EH (cell line): ENCODE measurements around the gene IL3.
A peak's percentile ranks its signal among the peaks of the same experiment; 100 is the strongest.

Experiments used
- DNase-seq: peaks from one replicate; pipeline ENCODE4 v3.0.0-alpha.2; 2015; ENCODE audit warnings: low read depth

The IL3 gene

DNA sequence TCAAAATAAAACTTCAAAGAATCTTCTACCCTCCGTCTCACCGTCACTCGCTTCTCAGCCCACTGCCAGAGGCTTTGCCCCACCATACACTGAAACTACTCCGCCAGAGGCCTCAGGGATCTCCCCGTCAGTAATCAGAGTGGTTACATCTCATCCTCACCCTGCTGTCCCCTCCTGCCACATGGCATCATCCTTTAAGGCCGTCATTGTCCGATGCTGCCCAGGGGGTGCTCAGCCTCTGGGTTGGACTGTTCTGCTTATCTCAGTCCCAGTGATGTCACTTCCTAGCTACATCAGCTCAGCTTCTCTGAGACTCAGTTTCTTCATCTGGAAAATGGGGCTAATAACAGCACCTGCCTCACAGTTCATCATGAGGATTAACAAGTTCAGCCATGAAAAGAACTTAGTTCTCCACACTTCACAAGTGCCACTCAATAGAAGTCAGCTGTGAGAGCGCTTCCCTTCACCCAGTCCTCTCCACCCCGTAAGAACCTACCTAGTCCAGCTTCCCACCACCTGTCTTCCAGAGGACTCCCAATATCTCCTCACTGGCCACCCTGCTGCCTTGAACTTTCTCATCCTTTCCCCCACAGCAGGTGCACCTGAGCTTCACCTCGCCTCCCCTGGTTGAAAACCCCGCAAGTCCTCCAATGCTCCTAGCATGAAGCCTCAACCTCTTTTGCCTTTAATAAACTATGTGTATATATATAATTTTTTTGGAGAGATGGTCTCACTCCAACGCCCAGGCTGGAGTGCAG lies 2.8 kb upstream of the IL3 start:
- DNase-seq: no peak

DNA sequence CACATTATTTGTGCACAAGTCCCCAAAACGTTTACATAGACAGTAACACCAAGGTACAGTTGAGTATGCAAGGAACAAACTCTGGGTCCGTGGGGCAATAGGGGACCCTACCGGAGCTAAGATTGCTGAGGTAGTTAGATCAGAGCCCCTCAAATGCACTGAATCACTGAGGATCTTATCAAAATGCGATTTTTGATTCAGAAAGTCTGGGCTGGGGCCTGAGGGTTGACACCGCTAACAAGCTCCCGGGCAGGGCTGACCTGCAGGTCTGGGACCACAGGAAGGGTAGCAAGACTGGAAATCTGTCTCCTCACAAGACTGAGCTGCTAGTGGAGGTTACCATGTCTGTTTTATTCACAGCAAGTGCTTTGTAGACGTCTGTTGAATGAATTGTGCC lies 1.8 kb upstream of the IL3 start:
- no peak for DNase-seq

DNA sequence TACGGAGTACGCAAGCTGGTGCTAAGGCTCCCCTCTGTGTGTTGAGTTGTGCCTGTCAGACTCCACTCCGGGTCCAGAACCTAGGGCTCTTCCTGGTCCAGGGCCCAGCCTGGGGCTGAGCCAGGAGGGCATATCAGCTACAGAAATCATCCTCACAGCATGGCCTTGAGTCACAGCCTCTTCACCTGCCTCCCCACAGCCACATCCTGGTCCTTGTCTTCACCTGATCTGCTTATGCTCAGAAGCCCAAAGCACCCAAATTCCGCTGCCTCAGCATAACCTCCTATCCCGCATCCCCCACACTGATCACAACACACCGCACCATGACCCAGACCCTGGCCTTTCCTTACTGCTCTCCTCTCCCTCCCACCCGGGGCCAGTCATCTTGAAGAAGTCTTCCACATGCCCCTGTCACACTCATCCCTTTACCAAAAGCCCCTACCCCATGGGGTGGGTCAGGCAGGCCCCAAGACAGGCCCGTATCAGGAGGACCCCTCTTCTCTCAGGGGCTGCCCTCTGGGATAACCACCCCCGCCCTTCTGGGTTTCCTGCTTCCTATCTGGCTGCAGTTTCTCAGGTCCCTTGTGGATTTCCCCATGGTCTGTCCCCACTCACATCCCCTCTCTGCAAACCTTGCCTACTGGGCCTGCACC lies 1.3 kb upstream of the IL3 start:
- no peak for DNase-seq

DNA sequence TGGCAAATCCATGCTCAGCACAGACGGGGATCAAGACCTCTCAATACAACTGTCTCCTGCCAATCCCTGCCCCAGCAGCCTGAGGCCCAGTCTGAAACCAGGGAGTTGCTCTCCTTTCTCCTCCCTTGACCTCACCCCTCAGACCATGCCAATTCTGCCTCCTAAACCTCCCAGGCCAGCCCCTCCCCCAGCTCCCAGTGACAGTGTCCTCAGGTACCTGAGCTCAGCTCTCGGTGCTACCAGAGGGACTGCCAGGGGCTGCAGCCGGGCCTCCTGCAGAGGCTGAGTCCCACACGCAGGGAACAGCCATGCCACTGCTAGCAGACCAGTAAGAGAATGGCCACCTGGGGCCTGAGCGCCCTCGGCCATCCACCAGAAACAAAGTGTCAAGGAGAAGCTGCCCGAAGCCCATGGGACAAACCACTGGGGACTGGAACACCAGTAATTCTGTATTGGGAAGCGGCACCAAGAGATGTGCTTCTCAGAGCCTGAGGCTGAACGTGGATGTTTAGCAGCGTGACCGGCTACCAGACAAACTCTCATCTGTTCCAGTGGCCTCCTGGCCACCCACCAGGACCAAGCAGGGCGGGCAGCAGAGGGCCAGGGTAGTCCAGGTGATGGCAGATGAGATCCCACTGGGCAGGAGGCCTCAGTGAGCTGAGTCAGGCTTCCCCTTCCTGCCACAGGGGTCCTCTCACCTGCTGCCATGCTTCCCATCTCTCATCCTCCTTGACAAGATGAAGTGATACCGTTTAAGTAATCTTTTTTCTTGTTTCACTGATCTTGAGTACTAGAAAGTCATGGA lies 557 bp upstream of the IL3 start:
- DNase-seq: no peak

DNA sequence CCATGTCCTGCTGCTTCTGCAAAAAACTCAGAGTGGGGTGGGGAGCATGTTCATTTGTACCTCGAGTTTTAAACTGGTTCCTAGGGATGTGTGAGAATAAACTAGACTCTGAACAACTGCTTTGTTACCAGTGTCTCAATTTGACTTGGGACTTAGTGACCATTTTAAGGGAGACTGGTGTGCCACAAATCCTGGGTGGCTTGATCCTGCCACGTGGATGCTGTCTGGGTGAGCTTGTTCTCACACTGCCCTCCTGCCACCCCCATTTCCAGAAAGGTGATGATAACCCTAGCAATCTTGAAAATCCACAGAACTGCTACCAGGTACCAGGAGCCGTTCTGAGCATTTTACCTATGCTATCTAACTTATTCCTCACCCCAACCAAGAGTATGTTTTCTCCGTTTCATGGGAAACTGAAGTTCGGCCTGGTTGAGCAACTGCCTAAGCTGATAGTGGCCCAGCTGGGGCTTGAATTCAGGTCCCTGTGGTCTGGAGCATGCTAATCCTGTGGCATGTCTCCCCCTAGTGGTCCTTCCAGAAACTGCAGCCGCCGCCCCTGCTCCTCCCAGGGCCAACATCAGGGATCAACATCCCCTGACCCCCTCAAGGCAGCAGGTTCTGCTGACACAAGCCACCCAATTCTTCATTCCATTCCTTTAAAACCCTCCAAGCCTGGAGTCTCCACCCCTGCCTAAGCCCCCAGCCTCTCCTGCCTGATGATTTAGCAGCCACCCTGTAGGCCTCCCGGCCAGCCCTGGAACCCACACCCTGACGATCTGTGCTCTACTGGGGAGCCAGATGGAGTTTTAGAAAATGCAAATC lies 2.8 kb downstream of the IL3 start:
- peak; percentile 68 for DNase-seq

DNA sequence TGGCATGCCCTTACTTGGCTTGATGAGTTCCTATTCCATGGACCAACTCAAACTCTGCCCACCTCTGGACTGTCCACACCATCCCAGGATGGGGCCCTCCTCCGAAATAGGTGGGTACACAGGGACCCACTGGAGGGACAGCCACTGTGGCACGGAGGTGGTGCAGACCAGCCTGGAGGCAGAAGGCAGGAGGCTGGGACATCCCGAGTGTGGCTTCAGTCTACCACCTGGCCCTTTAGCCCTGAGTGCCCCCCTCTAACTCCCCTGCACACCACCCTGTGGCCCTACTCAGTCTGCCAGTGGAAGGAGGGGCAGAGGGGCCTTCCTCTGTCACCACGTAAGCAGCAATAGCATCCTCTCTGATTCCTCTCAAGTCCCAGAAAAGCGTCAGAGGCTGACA lies 3.7 kb downstream of the IL3 start:
- DNase-seq: no peak

DNA sequence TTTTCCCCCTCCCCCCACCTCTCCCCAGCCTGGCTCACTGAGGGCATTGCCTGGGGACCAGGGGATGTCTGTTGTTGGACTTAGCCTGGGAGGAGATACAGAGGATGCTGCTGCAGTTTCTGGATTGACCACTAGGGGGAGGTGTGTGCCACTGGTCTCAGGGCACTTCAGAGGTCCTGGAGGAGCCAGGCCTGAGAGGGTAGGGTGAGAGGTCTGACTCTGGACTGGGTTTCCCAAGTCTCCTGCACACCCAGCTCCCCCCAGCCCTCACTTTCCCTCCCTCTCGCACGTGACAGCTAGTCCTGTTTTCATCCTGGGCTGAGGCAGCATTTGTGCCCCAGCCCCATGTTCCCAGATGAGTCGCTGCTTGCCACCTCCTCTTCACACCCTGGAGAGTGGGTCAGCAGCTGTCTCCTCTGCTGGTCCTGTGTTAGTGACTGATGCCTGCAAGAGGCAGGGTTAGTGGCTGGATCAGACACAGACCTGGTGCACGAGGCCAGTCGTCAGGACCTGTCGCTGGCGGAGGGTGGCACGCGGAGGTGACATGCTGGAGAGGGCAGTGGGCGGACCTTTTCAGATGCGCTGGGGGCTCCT lies 4.4 kb downstream of the IL3 start:
- DNase-seq: peak; percentile 78

DNA sequence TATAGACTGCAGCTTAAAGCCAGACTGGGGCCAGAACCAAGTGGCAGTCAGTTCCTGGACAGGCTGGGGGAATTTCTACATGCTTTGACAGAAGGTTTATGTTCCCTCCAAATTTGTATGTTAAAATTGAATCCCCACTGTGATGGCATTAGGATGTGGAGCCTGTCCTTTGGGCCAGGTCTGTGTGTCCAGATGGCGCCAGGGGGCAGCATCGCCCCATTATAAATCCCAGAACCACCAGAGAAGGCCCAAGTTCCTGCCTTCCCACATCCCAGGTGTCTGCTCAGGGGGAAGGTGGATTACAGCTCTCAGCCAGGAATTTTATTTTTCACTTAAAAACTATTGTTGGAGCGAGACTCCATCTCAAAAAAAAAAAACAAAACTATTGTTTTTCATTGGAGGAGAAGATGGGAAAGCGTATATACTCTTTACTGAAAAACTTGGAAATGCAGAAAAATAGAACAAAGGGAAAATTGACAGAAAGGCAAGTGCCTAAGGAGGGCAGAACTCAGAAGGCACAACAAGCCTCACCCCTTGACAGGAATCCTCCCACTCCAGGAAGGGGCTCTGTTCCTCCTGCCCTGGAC lies 5.0 kb downstream of the IL3 start:
- DNase-seq: peak; percentile 77

DNA sequence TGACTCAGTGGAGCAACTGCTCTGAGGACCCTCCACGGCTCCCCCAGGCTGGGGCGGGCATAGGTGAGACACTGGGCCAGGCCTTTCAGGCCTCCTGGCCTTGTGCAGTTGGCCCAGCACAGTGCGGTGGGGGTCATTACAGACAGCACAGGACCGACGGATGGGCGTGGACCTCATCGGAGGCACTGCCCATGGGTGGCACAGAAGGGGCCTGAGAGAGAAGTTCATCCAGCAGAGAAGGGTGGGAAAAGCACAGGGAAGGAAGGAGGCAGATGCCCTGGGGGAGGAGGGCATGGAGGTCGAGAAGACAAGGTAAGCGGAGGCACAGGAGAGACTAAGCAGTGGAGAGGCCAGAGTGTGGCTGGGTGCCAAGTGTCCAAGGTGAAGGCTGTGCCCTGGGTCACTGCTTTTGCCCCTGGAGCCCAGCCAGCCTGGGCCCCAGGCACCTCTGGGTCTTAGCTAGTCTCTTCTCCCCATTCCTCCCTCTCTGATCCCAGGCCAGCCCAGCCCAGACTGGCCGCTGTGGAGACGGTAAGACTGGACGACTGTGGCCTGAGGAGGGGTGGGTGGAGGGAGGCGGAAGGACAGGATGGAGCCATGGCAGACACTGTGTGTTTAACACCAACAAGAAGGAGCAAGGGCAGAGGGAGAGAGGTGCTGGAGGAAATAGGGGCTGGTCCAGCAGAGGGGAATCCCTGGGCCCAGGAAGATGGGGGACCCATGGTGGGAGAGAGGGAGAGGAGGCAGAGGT lies 5.7 kb downstream of the IL3 start:
- DNase-seq: no peak

DNA sequence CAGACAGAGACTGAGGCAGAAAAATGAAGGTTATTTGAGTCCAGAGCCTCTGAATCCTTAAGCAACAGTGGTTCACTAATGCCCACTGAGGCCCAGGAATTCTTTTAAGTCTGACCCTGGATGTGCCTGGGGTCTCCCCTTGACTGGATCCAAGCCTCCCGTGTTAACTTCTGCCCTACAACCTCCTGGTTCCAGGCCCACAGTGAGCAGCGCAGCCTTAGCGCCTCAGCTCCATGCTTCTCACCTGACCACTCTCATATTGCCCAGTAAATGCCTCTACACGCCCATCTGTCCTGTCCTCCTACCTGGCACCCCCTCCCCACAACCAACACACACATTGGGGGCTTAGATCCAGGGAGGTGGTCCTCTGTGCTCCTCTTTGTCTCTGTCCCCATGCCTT lies 6.4 kb downstream of the IL3 start:
- no peak for DNase-seq

DNA sequence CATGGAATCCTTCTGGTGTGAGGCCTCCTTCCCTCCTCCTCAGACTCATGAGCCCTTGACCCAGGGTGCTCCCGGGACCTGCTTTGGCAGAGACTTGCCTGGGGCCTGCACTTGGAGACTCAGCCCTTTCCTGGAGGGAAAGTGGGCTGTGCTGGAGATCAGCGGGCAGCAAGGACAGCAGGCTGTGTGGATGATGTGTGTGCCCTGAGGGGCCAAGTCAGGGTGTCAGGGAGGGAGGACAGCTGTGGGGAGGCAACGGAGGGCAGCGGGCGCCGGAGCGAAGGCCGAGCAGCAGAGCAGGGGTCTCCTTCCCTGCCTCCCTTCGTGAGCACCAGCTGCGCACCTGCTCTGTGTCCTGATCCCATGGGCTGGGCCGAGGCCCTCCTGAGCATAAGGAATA lies 7.0 kb downstream of the IL3 start:
- no peak for DNase-seq

DNA sequence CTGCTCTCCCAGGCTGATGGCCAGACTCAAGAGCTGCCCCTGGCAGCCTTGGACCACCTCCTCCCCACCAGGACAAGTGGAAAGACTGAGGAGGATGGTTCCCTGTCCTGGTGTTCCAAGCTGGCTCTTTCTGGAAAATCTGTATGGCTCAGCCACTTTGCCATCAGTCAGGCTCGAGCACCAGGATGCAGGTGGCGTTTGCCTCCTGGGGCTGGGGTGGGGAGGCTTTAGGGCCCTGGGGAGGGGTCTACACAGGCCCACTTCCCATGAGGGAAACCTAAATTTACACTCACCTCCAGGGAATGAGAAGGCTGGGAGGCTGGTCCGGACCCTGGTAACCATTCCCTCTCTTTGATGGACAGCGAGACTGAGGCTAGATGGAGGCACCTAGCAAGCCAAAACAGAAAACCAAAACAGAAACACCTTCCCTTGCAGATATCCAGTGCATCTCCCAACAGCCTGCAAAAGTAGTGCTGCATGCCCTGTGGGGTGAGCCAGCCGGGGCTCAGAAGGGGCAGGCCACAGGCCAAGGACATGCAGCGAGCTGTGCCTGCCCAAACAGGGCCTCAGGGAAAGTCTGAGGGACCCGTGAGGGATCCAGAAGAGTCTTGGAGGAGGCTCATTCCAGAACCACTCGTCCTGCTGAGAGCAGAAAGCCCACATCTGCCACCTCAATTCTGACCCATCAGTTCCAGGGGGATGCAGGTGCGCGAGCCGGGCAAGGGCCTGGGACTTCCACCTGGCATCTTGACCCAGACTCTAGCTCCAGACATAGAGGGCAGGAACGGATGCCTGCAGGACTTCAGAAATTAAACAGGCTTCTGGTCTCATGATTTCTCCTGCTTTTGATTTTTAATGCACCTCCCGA lies 7.7 kb downstream of the IL3 start:
- no peak for DNase-seq

DNA sequence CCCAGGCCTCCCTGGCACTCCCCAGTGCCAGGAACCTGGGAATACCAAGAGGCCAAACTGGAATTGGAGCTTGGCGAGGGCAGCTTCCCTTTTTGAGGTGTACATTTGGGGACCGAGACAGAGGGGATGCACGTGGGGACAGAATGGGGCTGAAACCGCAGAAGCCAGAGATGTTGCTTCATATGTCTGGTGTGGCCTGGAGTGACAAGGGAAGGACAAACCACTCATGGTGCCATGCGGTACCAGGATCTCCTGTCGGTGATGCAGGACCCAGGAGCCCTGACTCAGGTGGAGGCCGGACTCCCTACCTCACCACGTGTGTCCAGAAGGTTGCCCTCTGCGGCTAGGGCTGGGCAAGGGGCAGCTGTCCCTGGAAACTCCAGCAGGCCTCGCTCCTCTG lies 9.1 kb downstream of the IL3 start:
- DNase-seq: no peak

DNA sequence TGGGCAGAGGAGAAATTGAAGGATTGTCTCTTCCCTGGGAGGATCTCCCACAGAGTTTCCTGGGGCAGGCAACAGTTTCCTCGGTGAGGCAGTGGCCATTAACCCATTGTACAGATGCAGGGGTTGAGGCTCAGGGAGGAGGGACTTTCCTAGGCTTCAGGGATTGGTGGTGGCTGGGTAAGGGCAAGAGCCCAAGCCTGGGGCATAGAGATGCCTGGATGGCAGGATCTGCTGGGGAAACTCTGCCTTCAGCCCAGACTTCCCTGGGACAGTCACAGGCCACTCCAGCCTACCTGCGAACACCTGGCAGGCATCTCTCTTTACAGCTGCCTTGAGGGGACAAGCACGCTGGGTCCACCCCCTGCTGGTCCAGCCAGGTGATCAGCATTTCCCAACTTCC lies 9.5 kb downstream of the IL3 start:
- no peak for DNase-seq

DNA sequence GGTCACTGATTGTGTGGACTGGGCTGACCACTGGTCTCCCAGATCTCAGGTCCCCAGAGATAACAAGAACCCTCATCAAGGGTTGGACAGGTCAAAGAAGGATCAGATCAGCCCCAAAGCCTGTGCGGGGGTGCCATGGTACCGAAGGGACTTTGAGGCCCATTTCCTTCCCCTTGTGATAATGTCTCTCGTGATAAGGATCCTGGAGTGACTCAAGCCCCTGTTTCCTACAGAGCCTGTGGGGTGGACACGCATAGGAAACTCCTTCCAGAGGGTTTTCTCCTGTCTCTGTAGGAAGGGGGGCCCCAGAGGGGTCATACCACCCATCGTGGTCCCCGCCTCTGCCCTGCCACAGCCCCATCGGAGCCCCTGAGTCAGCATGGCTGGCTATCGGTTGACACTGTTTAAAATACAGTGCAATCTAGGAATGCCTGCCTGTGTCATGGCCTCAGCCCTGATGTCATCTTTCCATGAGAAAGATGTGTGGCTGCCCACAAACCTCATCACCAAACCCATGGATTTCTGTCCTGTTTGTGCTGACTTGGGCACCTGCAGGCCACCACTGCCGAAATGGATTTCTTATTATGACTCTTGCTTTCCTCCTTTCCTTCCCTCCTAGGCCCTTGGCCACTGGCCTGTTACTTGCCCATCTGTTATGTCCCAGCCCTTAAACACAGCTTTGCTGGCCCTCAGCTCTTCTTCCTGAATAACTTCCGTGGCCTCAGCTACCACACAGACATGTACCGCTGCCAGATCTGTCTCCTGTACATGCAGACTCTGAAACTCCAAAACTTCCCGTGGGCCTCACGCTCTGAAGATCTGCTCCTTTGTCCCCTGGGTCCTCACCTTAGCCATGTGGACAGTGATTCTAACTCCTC lies 10.2 kb downstream of the IL3 start:
- peak; percentile 44 for DNase-seq

DNA sequence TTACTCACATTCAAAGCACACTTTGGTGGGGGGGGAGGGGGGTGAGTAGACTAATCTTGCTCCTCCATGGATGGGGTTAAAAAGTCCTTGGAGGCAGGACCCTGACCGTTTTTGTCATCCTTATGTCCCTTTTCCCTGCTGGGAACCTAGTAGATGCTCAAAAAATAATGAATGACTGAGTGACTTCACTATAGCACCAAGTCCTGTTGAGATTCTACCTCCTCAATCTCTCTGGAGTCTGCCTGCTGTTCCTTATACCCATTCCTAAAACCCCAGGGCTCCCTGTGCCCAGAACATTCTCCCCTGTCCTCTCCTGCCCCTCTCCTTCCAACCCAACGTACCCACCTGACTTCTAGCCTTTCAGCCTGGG lies 10.9 kb downstream of the IL3 start:
- DNase-seq: no peak

DNA sequence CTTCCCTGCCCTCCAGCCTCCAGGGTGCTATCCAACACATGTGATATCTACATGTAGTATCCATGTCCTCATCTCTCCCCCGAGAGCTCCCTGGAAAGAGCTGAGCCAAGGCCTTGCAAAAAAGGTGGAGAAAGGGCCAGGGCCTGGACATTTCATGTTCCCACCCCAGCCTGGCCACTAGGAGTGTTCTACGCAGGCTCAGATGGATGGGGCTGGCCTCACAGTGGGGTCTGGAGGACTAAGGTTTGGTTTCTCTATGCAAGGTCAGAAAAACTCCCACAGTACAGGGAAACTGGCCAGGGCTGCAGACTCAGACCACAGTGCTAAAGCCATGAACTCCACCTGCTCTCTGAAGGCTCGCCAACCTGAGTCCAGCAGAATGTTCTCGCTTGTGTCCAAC lies 11.6 kb downstream of the IL3 start:
- no peak for DNase-seq

DNA sequence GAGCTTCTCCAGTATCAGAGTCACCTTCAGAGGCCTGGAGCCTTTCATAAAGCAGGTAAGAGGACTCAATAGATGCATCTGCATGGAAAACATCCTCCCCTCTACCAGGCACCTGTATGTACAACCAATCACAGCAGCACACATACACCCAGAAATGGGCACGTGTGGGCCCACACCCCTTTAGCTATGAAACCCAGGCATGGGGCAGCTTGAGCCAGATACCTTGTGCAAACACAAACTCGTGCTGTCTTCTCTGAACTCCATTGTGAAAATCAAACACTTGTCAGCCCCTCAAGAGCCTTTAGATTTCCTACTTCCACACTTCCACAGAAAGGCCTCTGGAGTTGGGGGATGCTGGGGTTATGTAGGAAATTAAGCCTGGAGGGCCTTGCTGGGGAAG lies 12.1 kb downstream of the IL3 start:
- DNase-seq: no peak
